Right atrium auricular region (tissue), 2 donors: Measurements from ENCODE around the gene SRPK2. TPM values are rescaled to one million over a fixed set of nuclear protein-coding genes. Genes with fewer than 3 reads are reported as not detected.

Source experiments
- DNase-seq: peaks from one replicate; pipeline ENCODE4 v3.0.0-alpha.2; 2019; ENCODE audit warnings: low spot score
- H3K27ac ChIP-seq, 2 donors: fragments of 200-600 bp; sonication (generic); 1 replicate in 1 of 2; 2 replicates in 1 of 2; pipeline ENCODE4 v1.5.1; 2016 to 2019
- H3K27me3 ChIP-seq, 2 donors: fragments of 200-600 bp; sonication (generic); one replicate each; pipeline versions ENCODE4 v1.5.1 to v1.6.0; 2017 to 2019
- H3K36me3 ChIP-seq: fragments of 200-600 bp; sonication (generic); one replicate; pipeline ENCODE4 v1.5.1; 2016
- H3K4me1 ChIP-seq, 2 donors: fragments of 200-600 bp; sonication (generic); one replicate each; pipeline versions ENCODE4 v1.5.1 to v1.6.0; 2017 to 2019
- H3K4me3 ChIP-seq, 2 donors: fragments of 200-600 bp; sonication (generic); 1 replicate in 1 of 2; 2 replicates in 1 of 2; pipeline ENCODE4 v1.5.1; 2017 to 2019; ENCODE audit warnings: mild to moderate bottlenecking in 1 of 2, moderate library complexity in 1 of 2
- H3K9me3 ChIP-seq, 2 donors: fragments of 200-600 bp; sonication (generic); one replicate each; pipeline ENCODE4 v1.5.1; 2019
- CTCF ChIP-seq, 2 donors: fragments of 200-600 bp; sonication (generic); IDR thresholded peaks; one replicate each; pipeline ENCODE4 v1.5.1; 2019; ENCODE audit warnings: antibody characterized with exemption in 2 of 2
- total RNA-seq, 2 donors: library from RNA; depleted of rRNA; stranded (reverse); fragments of >200 nt; gene quantifications; one replicate each; pipeline ENCODE4 v1.1.0, GENCODE V29; 2016

Gene SRPK2
- total RNA-seq, 2 donors from 2014 or later: 19.8 to 20.9 TPM

GRCh38 chr7:105210721-105211205, 178.0 kb downstream of the SRPK2 start:
- Histone ChIP-seq H3K36me3 (no peaks in the 10 kb centered on the region), H3K9me3 (no peaks in the 10 kb centered on the region), H3K4me3 (no peak overlapping the region), H3K4me1 (peaks cover 0 to 4% of the 10 kb centered on the region in 2 donors), H3K27me3 (no peaks in the 10 kb centered on the region), H3K27ac (no peak overlapping the region)
- peak; percentile 63 for DNase-seq
- TF ChIP-seq CTCF (IDR thresholded peaks at IDR 0.05): no peak

- H3K27ac ChIP-seq: no peak overlapping the region
- peaks cover 0 to 4% of the 10 kb centered on the region in 2 donors for H3K4me1 ChIP-seq
- no peak for TF ChIP-seq CTCF (IDR thresholded peaks at IDR 0.05)
Observed at GRCh38 chr7:105209870-105210269, 178.9 kb downstream of the SRPK2 start.

GRCh38 chr7:105209433-105209832, 179.3 kb downstream of the SRPK2 start:
- no peaks in the 10 kb centered on the region for H3K9me3 ChIP-seq
- H3K27ac ChIP-seq: no peak overlapping the region
- no peaks in the 10 kb centered on the region for H3K27me3 ChIP-seq
- no peaks in the 10 kb centered on the region for H3K36me3 ChIP-seq
- TF ChIP-seq CTCF (IDR thresholded peaks at IDR 0.05): no peak
- H3K4me3 ChIP-seq: no peak overlapping the region
- DNase-seq: no peak
- peaks cover 0 to 4% of the 10 kb centered on the region in 2 donors for H3K4me1 ChIP-seq

More at GRCh38 chr7:105209870-105210269, 178.9 kb downstream of the SRPK2 start:
- no peaks in the 10 kb centered on the region for H3K9me3 ChIP-seq
- no peak for DNase-seq
- H3K36me3 ChIP-seq: no peaks in the 10 kb centered on the region
- H3K27me3 ChIP-seq: no peaks in the 10 kb centered on the region
- H3K4me3 ChIP-seq: no peak overlapping the region

- Histone ChIP-seq H3K4me3 (no peak overlapping the region), H3K36me3 (no peaks in the 10 kb centered on the region), H3K9me3 (no peaks in the 10 kb centered on the region), H3K27ac (no peak overlapping the region), H3K27me3 (no peaks in the 10 kb centered on the region), H3K4me1 (peaks cover 0 to 8% of the 10 kb centered on the region in 2 donors)
- no peak for TF ChIP-seq CTCF (IDR thresholded peaks at IDR 0.05)
- DNase-seq: no peak
Observed at GRCh38 chr7:105206985-105207384, 181.7 kb downstream of the SRPK2 start.

GRCh38 chr7:105205592-105206237, 183.0 kb downstream of the SRPK2 start:
- no peak for TF ChIP-seq CTCF (IDR thresholded peaks at IDR 0.05)
- H3K36me3 ChIP-seq: no peaks in the 10 kb centered on the region
- H3K27me3 ChIP-seq: no peaks in the 10 kb centered on the region
- DNase-seq: no peak
- no peak overlapping the region for H3K27ac ChIP-seq
- H3K9me3 ChIP-seq: no peaks in the 10 kb centered on the region
- peaks cover 0 to 4% of the 10 kb centered on the region in 2 donors for H3K4me1 ChIP-seq
- H3K4me3 ChIP-seq: no peak overlapping the region

GRCh38 chr7:105204953-105205352, 183.8 kb downstream of the SRPK2 start:
- Histone ChIP-seq H3K9me3 (no peaks in the 10 kb centered on the region), H3K27ac (no peak overlapping the region), H3K4me1 (peaks cover 0 to 3% of the 10 kb centered on the region in 2 donors), H3K4me3 (no peak overlapping the region), H3K27me3 (no peaks in the 10 kb centered on the region), H3K36me3 (no peaks in the 10 kb centered on the region)
- DNase-seq: no peak
- TF ChIP-seq CTCF (IDR thresholded peaks at IDR 0.05): no peak
